CD4-positive, alpha-beta T cell (primary cell): ENCODE results near the gene TBC1D14. TPM values are rescaled to one million over a fixed set of nuclear protein-coding genes. Genes with fewer than 3 reads are reported as not detected.

ENCODE experiments used
- ATAC-seq: fragments of 200-7000 bp; cut with Tn5 transposase; one replicate; pipeline ENCODE4 v1.10.0; 2022; ENCODE audit warnings: mild to moderate bottlenecking; ENCODE audit not compliant: poor library complexity
- CTCF ChIA-PET: fragments of 350-600 bp; sonication (Branson Sonifier 250); formaldehyde crosslinking; loops from one replicate; lab custom pipeline; 2021; ENCODE audit warnings: antibody characterized with exemption, inconsistent platforms; lab: Charles Lee
- POLR2A ChIA-PET: fragments of 350-600 bp; sonication (Branson Sonifier 250); formaldehyde crosslinking; loops from one replicate; lab custom pipeline; 2021; ENCODE audit warnings: antibody characterized with exemption, inconsistent platforms; lab: Charles Lee
- DNase-seq, 14 experiments: peaks; one replicate each; pipeline ENCODE4 v3.0.0-alpha.2; 2013 to 2020; ENCODE audit warnings: mixed read lengths in 2 of 14
- H3K27ac ChIP-seq, 2 donors: one replicate each; pipeline versions ENCODE4 v1.5.1 to v1.7.0; 2013; ENCODE audit warnings: low read length in 2 of 2, low read depth in 1 of 2, mild to moderate bottlenecking in 1 of 2
- H3K27me3 ChIP-seq, 2 experiments: 1 replicate in 1 of 2; 2 replicates in 1 of 2; pipeline versions ENCODE4 v1.6.1 to v1.7.0; 2013; ENCODE audit warnings: low read length in 2 of 2, control low read depth in 1 of 2, mild to moderate bottlenecking in 1 of 2, moderate library complexity in 1 of 2; ENCODE audit not compliant: insufficient read depth in 2 of 2, control insufficient read depth in 1 of 2
- H3K36me3 ChIP-seq: one replicate; pipeline ENCODE4 v1.6.1; 2013; ENCODE audit warnings: low read length, control low read depth; ENCODE audit not compliant: insufficient read depth
- H3K4me1 ChIP-seq: one replicate; pipeline ENCODE4 v1.6.1; 2013; ENCODE audit warnings: low read length, control low read depth; ENCODE audit not compliant: insufficient read depth
- H3K4me3 ChIP-seq: one replicate; pipeline ENCODE4 v1.5.1; 2013; ENCODE audit warnings: mild to moderate bottlenecking, low read length, moderate library complexity
- H3K9me3 ChIP-seq, 2 experiments: 1 replicate in 1 of 2; 2 replicates in 1 of 2; pipeline versions ENCODE4 v1.6.1 to v1.7.0; 2013; ENCODE audit warnings: low read length in 2 of 2, mild to moderate bottlenecking in 2 of 2, control low read depth in 1 of 2, moderate library complexity in 1 of 2; ENCODE audit not compliant: control insufficient read depth in 1 of 2, insufficient read depth in 1 of 2
- H3K27ac Mint-ChIP-seq: one replicate; pipeline ENCODE4 v1.8.0; 2020; ENCODE audit warnings: mixed read lengths
- H3K27me3 Mint-ChIP-seq: one replicate; pipeline ENCODE4 v1.8.0; 2021; ENCODE audit warnings: mixed read lengths
- H3K36me3 Mint-ChIP-seq: one replicate; pipeline ENCODE4 v1.8.0; 2021; ENCODE audit warnings: low read depth, mixed read lengths
- H3K4me1 Mint-ChIP-seq: one replicate; pipeline ENCODE4 v1.8.0; 2021; ENCODE audit warnings: low read depth, mixed read lengths
- H3K4me3 Mint-ChIP-seq: one replicate; pipeline ENCODE4 v1.8.0; 2020; ENCODE audit warnings: mild to moderate bottlenecking, mixed read lengths
- H3K9me3 Mint-ChIP-seq: one replicate; pipeline ENCODE4 v1.8.0; 2020; ENCODE audit warnings: mixed read lengths
- intact Hi-C, 2 experiments: fragments of 100-400 bp; cut with DNase I in 1 of 2; cut with micrococcal nuclease in 1 of 2; formaldehyde crosslinking; loops; one replicate each; pipeline versions ENCODE4 v1.15.1 to v1.9.0; 2023 to 2025; cut with DNase I, micrococcal nuclease
- total RNA-seq, 174 experiments: library from RNA in 2 of 174; stranded (reverse) in 2 of 174; gene quantifications; one replicate each; pipeline ENCODE4 v1.2.3 and lab custom pipeline; 2021 to 2026
- TF ChIP-seq, protein P1 (sequence below): fragments of 200-600 bp; IDR thresholded peaks from one replicate; pipeline ENCODE4 v1.8.0; 2022; ENCODE audit warnings: antibody characterized with exemption, mild to moderate bottlenecking

TBC1D14 gene
- total RNA-seq, 2 experiments from 2014 or later, result 31.2 to 34.1 TPM

GRCh38 chr4:6964858-6965257, 55.2 kb downstream of the TBC1D14 start:
- Histone ChIP-seq H3K4me1 (peaks cover 43% of the 10 kb centered on the region), H3K36me3 (peaks cover 25% of the 10 kb centered on the region), H3K27ac (no peak overlapping the region), H3K4me3 (no peak overlapping the region), H3K9me3 (no peaks in the 10 kb centered on the region), H3K27me3 (no peaks in the 10 kb centered on the region)
- peaks cover 28% of the 10 kb centered on the region for H3K36me3 Mint-ChIP-seq
- intact Hi-C loops, result no loop called here
- no peaks in the 10 kb centered on the region for H3K27me3 Mint-ChIP-seq
- CTCF ChIA-PET, result interaction anchor here (1.7 kb wide), 1 partner anchor 10 kb away, joined by 10 read pairs; no protein-coding TSS in a partner anchor
- peaks cover 50% of the 10 kb centered on the region for H3K4me1 Mint-ChIP-seq
- DNase-seq (no peak), ATAC-seq (no peak)
- POLR2A ChIA-PET, result interaction anchor here (0.9 kb wide), 1 partner anchor 23 kb away, joined by 6 read pairs; no protein-coding TSS in a partner anchor
- no peak overlapping the region for H3K4me3 Mint-ChIP-seq
- TF ChIP-seq, protein P1, sequence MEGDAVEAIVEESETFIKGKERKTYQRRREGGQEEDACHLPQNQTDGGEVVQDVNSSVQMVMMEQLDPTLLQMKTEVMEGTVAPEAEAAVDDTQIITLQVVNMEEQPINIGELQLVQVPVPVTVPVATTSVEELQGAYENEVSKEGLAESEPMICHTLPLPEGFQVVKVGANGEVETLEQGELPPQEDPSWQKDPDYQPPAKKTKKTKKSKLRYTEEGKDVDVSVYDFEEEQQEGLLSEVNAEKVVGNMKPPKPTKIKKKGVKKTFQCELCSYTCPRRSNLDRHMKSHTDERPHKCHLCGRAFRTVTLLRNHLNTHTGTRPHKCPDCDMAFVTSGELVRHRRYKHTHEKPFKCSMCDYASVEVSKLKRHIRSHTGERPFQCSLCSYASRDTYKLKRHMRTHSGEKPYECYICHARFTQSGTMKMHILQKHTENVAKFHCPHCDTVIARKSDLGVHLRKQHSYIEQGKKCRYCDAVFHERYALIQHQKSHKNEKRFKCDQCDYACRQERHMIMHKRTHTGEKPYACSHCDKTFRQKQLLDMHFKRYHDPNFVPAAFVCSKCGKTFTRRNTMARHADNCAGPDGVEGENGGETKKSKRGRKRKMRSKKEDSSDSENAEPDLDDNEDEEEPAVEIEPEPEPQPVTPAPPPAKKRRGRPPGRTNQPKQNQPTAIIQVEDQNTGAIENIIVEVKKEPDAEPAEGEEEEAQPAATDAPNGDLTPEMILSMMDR, result no peak
- peak overlapping the region; percentile 24 for H3K27ac Mint-ChIP-seq
- H3K9me3 Mint-ChIP-seq, result no peaks in the 10 kb centered on the region

DNA sequence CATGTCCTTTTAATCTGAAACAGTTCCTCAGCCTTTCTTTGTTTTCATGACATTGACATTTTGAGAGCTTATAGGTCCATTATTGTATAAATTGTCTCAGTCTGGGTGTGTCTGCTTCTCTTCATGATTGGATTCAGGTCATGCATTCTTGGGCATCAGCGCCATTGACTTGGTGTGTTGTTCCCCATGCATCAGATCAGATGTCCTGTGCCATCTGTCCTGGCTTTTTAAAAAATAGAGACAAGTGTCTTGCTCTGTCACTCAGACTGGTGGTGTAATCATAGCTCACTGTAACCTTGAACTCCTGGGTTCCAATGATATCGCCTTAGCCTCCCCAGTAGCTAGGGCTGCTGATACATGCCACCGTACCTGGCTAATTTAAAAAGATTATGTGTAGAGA, 55.7 kb downstream of the TBC1D14 start:
- ATAC-seq, result no peak
- no peak overlapping the region for H3K4me3 Mint-ChIP-seq
- Histone ChIP-seq H3K27ac (no peak overlapping the region), H3K9me3 (no peaks in the 10 kb centered on the region), H3K4me3 (no peak overlapping the region), H3K36me3 (peaks cover 29% of the 10 kb centered on the region), H3K27me3 (no peaks in the 10 kb centered on the region), H3K4me1 (peaks cover 43% of the 10 kb centered on the region)
- TF ChIP-seq, protein P1, result no peak
- POLR2A ChIA-PET, result interaction anchor here (0.9 to 1.2 kb wide), 2 partner anchors 9 to 23 kb away, joined by 3 to 6 read pairs; no protein-coding TSS in a partner anchor
- no peak for DNase-seq
- H3K27ac Mint-ChIP-seq, result peak overlapping the region; percentile 68
- peaks cover 49% of the 10 kb centered on the region for H3K4me1 Mint-ChIP-seq
- no peaks in the 10 kb centered on the region for H3K9me3 Mint-ChIP-seq
- H3K27me3 Mint-ChIP-seq, result no peaks in the 10 kb centered on the region
- peaks cover 33% of the 10 kb centered on the region for H3K36me3 Mint-ChIP-seq
- intact Hi-C loops, result no loop called here
- CTCF ChIA-PET, result interaction anchor here (1.7 kb wide), 1 partner anchor 9 kb away, joined by 10 read pairs; no protein-coding TSS in a partner anchor

- ChIA-PET POLR2A (no interaction called here), CTCF (no interaction called here)
- H3K27me3 ChIP-seq, result no peaks in the 10 kb centered on the region
- peaks cover 36% of the 10 kb centered on the region for H3K4me1 Mint-ChIP-seq
- H3K9me3 Mint-ChIP-seq, result no peaks in the 10 kb centered on the region
- no peak overlapping the region for H3K27ac ChIP-seq
- H3K4me3 Mint-ChIP-seq, result no peak overlapping the region
- TF ChIP-seq, protein P1, result no peak
- peaks cover 39% of the 10 kb centered on the region for H3K36me3 ChIP-seq
- no peak overlapping the region for H3K27ac Mint-ChIP-seq
- DNase-seq (no peak), ATAC-seq (no peak)
- intact Hi-C loops, result no loop called here
- peaks cover 25% of the 10 kb centered on the region for H3K4me1 ChIP-seq
- no peak overlapping the region for H3K4me3 ChIP-seq
- peaks cover 34% of the 10 kb centered on the region for H3K36me3 Mint-ChIP-seq
- no peaks in the 10 kb centered on the region for H3K27me3 Mint-ChIP-seq
- H3K9me3 ChIP-seq, result no peaks in the 10 kb centered on the region
These were observed 58.3 kb downstream of the TBC1D14 start for GRCh38 chr4:6967846-6968340.
